NOMO-1 treated with dmso at 0.1 percent for 144 hours (cell line): ENCODE data around the gene PKN1.
"Not testable (repeated sequence)": the region's sequence is repeated elsewhere in the genome, so short reads cannot be mapped to it uniquely, and the experiment has no call there.

Source experiments
- DNase-seq: peaks from one replicate; lab custom pipeline; 2025; ENCODE audit not compliant: unreplicated experiment; lab: John Stamatoyannopoulos, UW

The PKN1 gene

GRCh38 chr19:14460935-14461334 is 27.8 kb downstream of the PKN1 start:
- no peak for DNase-seq

GRCh38 chr19:14462401-14462800 is 29.3 kb downstream of the PKN1 start:
- not testable (repeated sequence) for DNase-seq

GRCh38 chr19:14463747-14464146 is 30.6 kb downstream of the PKN1 start:
- DNase-seq: no peak

- no peak for DNase-seq
Observed at GRCh38 chr19:14467391-14467790, 34.3 kb downstream of the PKN1 start.

GRCh38 chr19:14467816-14468215 is 34.7 kb downstream of the PKN1 start:
- no peak for DNase-seq

- no peak for DNase-seq
Observed at GRCh38 chr19:14470031-14470876, 37.1 kb downstream of the PKN1 start.

- DNase-seq: no peak
Observed at GRCh38 chr19:14471436-14472187, 38.5 kb downstream of the PKN1 start.

GRCh38 chr19:14472202-14472938 is 39.3 kb downstream of the PKN1 start:
- DNase-seq: peak; percentile 20

GRCh38 chr19:14473073-14473977 is 40.2 kb downstream of the PKN1 start:
- no peak for DNase-seq

GRCh38 chr19:14473978-14474578 is 41.0 kb downstream of the PKN1 start:
- no peak for DNase-seq

GRCh38 chr19:14474827-14475226 is 41.7 kb downstream of the PKN1 start:
- DNase-seq: no peak

GRCh38 chr19:14475251-14476073 is 42.4 kb downstream of the PKN1 start, which contains the start of gene PTGER1:
Gene PTGER1 (minus strand): TSS chr19:14475354. CDS start chr19:14474320, 1,034 bp downstream.
- no peak for DNase-seq

- no peak for DNase-seq
Observed at GRCh38 chr19:14476327-14476672, 43.2 kb downstream of the PKN1 start.

GRCh38 chr19:14476673-14477401 is 43.7 kb downstream of the PKN1 start:
- peak; percentile 41 for DNase-seq

- DNase-seq: no peak
Observed at GRCh38 chr19:14477418-14478112, 44.5 kb downstream of the PKN1 start.

GRCh38 chr19:14478113-14478545 is 45.0 kb downstream of the PKN1 start:
- DNase-seq: no peak

- no peak for DNase-seq
Observed at GRCh38 chr19:14479309-14479974, 46.3 kb downstream of the PKN1 start.
